Smooth muscle cell (in vitro differentiated cells): ENCODE measurements around the gene FNBP1. TPM values are rescaled to one million over a fixed set of nuclear protein-coding genes. Genes with fewer than 3 reads are reported as not detected.

ENCODE experiments used
- DNase-seq: peaks from one replicate; lab custom pipeline; 2025; ENCODE audit not compliant: unreplicated experiment; lab: John Stamatoyannopoulos, UW
- H2AFZ ChIP-seq: fragments of 200-600 bp; sonication (generic); 2 replicates; pipeline ENCODE4 v1.6.0; 2016; ENCODE audit warnings: antibody characterized with exemption, low read depth, mild to moderate bottlenecking
- H3F3A ChIP-seq: fragments of 200-600 bp; sonication (generic); 2 replicates; pipeline ENCODE4 v1.6.0; 2017; ENCODE audit warnings: antibody characterized with exemption, low read depth
- H3K27ac ChIP-seq: fragments of 200-600 bp; sonication (generic); 2 replicates; pipeline ENCODE4 v1.5.1; 2016; ENCODE audit warnings: low read depth, mild to moderate bottlenecking
- H3K27me3 ChIP-seq: fragments of 200-600 bp; sonication (generic); 2 replicates; pipeline ENCODE4 v1.6.1; 2016; ENCODE audit warnings: low read depth, mild to moderate bottlenecking
- H3K36me3 ChIP-seq: fragments of 200-600 bp; sonication (generic); 2 replicates; pipeline ENCODE4 v1.5.1; 2016; ENCODE audit warnings: low read depth
- H3K4me1 ChIP-seq: fragments of 200-600 bp; sonication (generic); 2 replicates; pipeline ENCODE4 v1.5.1; 2016; ENCODE audit warnings: low read depth
- H3K4me2 ChIP-seq: fragments of 200-600 bp; sonication (generic); 2 replicates; pipeline ENCODE4 v1.6.0; 2016; ENCODE audit warnings: mild to moderate bottlenecking
- H3K4me3 ChIP-seq: fragments of 200-600 bp; sonication (generic); 2 replicates; pipeline ENCODE4 v1.5.1; 2016; ENCODE audit warnings: mild to moderate bottlenecking
- H3K79me2 ChIP-seq: fragments of 200-600 bp; sonication (generic); 2 replicates; pipeline ENCODE4 v1.6.0; 2016; ENCODE audit warnings: low read depth, mild to moderate bottlenecking
- H3K9ac ChIP-seq: fragments of 200-600 bp; sonication (generic); 2 replicates; pipeline ENCODE4 v1.6.0; 2016; ENCODE audit warnings: low read depth
- H3K9me3 ChIP-seq: fragments of 200-600 bp; sonication (generic); replicated peaks from 2 replicates; pipeline ENCODE4 v1.5.1; 2016; ENCODE audit warnings: low read depth
- H4K20me1 ChIP-seq: fragments of 200-600 bp; sonication (generic); 2 replicates; pipeline ENCODE4 v1.6.0; 2016; ENCODE audit warnings: low read depth
- CTCF ChIP-seq: fragments of 200-600 bp; sonication (generic); IDR thresholded peaks from 2 replicates; pipeline ENCODE4 v1.5.1; 2017; ENCODE audit warnings: borderline replicate concordance, mild to moderate bottlenecking, antibody characterized with exemption; ENCODE audit not compliant: insufficient read depth, poor library complexity, severe bottlenecking
- WGBS: methylation state at CpG from one replicate; pipeline ENCODE4 v1.1.7; 2016; ENCODE audit warnings: low lambda C conversion rate; 5-methylcytosine and 5-hydroxymethylcytosine counted together
- polyA plus RNA-seq: library from polyadenylated mRNA; unstranded; fragments of >200 nt; fragmentation: Nextera tagmentation; extraction: Ambion mirVana; gene quantifications from 2 replicates; pipeline ENCODE4 v1.2.1, GENCODE V29; 2016
- total RNA-seq: library from RNA; depleted of rRNA; stranded (reverse); fragments of >200 nt; gene quantifications from 2 replicates; pipeline ENCODE4 v1.2.3, GENCODE V29; 2014

The FNBP1 gene
- total and polyA plus RNA-seq, 2 experiments from 2014 or later = 17.1 to 17.2 TPM

GRCh38 chr9:129907201-129907600 lies 135.8 kb downstream of the FNBP1 start:
- no peaks in the 10 kb centered on the region for H4K20me1 ChIP-seq
- no peak overlapping the region for H3K4me3 ChIP-seq
- no peak overlapping the region for H3K9ac ChIP-seq
- H3F3A ChIP-seq = peaks cover 14% of the 10 kb centered on the region
- H3K4me1 ChIP-seq = no peaks in the 10 kb centered on the region
- H3K36me3 ChIP-seq = peaks cover 7% of the 10 kb centered on the region
- H3K27ac ChIP-seq = no peak overlapping the region
- no peaks in the 10 kb centered on the region for H3K27me3 ChIP-seq
- H3K4me2 ChIP-seq = no peak overlapping the region
- H3K9me3 ChIP-seq = no peaks in the 10 kb centered on the region
- 97% methylated on average over 4 of the region's 4 CpGs for WGBS
- TF ChIP-seq CTCF = no peak
- no peak for DNase-seq
- no peak overlapping the region for H2AFZ ChIP-seq
- no peaks in the 10 kb centered on the region for H3K79me2 ChIP-seq

GRCh38 chr9:129906298-129906697 lies 136.7 kb downstream of the FNBP1 start:
- no peaks in the 10 kb centered on the region for H3K4me1 ChIP-seq
- WGBS = 100% methylated on average over 4 of the region's 4 CpGs
- H3K9me3 ChIP-seq = no peaks in the 10 kb centered on the region

GRCh38 chr9:129904734-129905133 lies 138.3 kb downstream of the FNBP1 start:
- Histone ChIP-seq H3K4me1 (no peaks in the 10 kb centered on the region), H3K27me3 (no peaks in the 10 kb centered on the region), H3F3A (peaks cover 2% of the 10 kb centered on the region), H3K4me3 (no peak overlapping the region), H3K79me2 (no peaks in the 10 kb centered on the region), H3K36me3 (peaks cover 7% of the 10 kb centered on the region), H3K9me3 (no peaks in the 10 kb centered on the region), H3K9ac (no peak overlapping the region), H3K27ac (no peak overlapping the region), H2AFZ (no peak overlapping the region), H3K4me2 (no peak overlapping the region), H4K20me1 (no peaks in the 10 kb centered on the region)
- no peak for DNase-seq
- TF ChIP-seq CTCF = no peak
- WGBS = over 99% methylated on average over 4 of the region's 4 CpGs

More at GRCh38 chr9:129906298-129906697, 136.7 kb downstream of the FNBP1 start:
- H3F3A ChIP-seq = peaks cover 12% of the 10 kb centered on the region
- no peak overlapping the region for H3K4me2 ChIP-seq
- H3K27me3 ChIP-seq = no peaks in the 10 kb centered on the region
- no peaks in the 10 kb centered on the region for H3K79me2 ChIP-seq
- no peak overlapping the region for H2AFZ ChIP-seq
- peaks cover 7% of the 10 kb centered on the region for H3K36me3 ChIP-seq
- no peak overlapping the region for H3K27ac ChIP-seq
- no peak overlapping the region for H3K9ac ChIP-seq
- DNase-seq = no peak
- no peak overlapping the region for H3K4me3 ChIP-seq
- H4K20me1 ChIP-seq = no peaks in the 10 kb centered on the region
- TF ChIP-seq CTCF = no peak

- H3K4me2 ChIP-seq = no peak overlapping the region
- H3K9ac ChIP-seq = no peak overlapping the region
- H2AFZ ChIP-seq = no peak overlapping the region
- no peaks in the 10 kb centered on the region for H4K20me1 ChIP-seq
- no peaks in the 10 kb centered on the region for H3F3A ChIP-seq
- peaks cover 7% of the 10 kb centered on the region for H3K36me3 ChIP-seq
- H3K27ac ChIP-seq = no peak overlapping the region
- H3K79me2 ChIP-seq = no peaks in the 10 kb centered on the region
- 96% methylated on average over 8 of the region's 8 CpGs for WGBS
- TF ChIP-seq CTCF = no peak
- H3K4me3 ChIP-seq = no peak overlapping the region
- DNase-seq = no peak
- H3K27me3 ChIP-seq = no peaks in the 10 kb centered on the region
- H3K4me1 ChIP-seq = no peaks in the 10 kb centered on the region
- no peaks in the 10 kb centered on the region for H3K9me3 ChIP-seq
These were observed 140.3 kb downstream of the FNBP1 start for GRCh38 chr9:129902740-129903134.
